GM12878 (cell line): ENCODE measurements around the gene ANKMY1. TPM values are rescaled to one million over a fixed set of nuclear protein-coding genes. Genes with fewer than 3 reads are reported as not detected.

Experiments used
- ATAC-seq: fragments of 200-7000 bp; cut with Tn5 transposase; 3 replicates; pipeline ENCODE4 v1.9.1; 2020; ENCODE audit warnings: mild to moderate bottlenecking, moderate library complexity
- BruUV-seq: library from RNA; stranded (reverse); fragments of 400-500 nt; replicated peaks from 2 replicates; lab custom pipeline; 2021; lab: Mats Ljungman, UMichigan
- CTCF ChIA-PET: fragments of 300-600 bp; sonication (Branson Sonifier 250); formaldehyde crosslinking; extraction: SDS; loops from one replicate; lab custom pipeline; 2021; ENCODE audit warnings: inconsistent platforms; lab: Yijun Ruan, JAX
- POLR2A ChIA-PET: fragments of 350-600 bp; formaldehyde crosslinking; extraction: SDS; loops from one replicate; lab custom pipeline; 2021; ENCODE audit warnings: inconsistent platforms; lab: Charles Lee
- RAD21 ChIA-PET: fragments of 300-600 bp; sonication (Branson Sonifier 250); formaldehyde crosslinking; loops from one replicate; lab custom pipeline; 2023; ENCODE audit warnings: antibody characterized with exemption; ENCODE audit not compliant: unreplicated experiment; lab: Charles Lee
- SMC1A ChIA-PET: fragments of 300-600 bp; sonication (Branson Sonifier 250); formaldehyde crosslinking; loops from one replicate; lab custom pipeline; 2023; ENCODE audit not compliant: unreplicated experiment, uncharacterized antibody; lab: Charles Lee
- DNase-seq: peaks from one replicate; pipeline ENCODE4 v3.0.0-alpha.2; 2011; ENCODE audit warnings: low read depth, low spot score
- FAIRE-seq: peaks from 3 replicates; lab custom pipeline; 2011; peaks lifted over from hg19 to GRCh38; lab: Jason Lieb, UNC
- H2AFZ ChIP-seq: 2 replicates; pipeline ENCODE4 v1.6.0; 2011; ENCODE audit warnings: low read depth, low read length, control low read depth; ENCODE audit not compliant: control insufficient read depth
- H3K27ac ChIP-seq: 2 replicates; pipeline ENCODE4 v1.5.1; 2011; ENCODE audit warnings: control low read depth; ENCODE audit not compliant: control insufficient read depth, insufficient read depth
- H3K27me3 ChIP-seq, 2 experiments: replicated peaks in 1 of 2; 2 replicates each; pipeline versions ENCODE4 v1.6.0 to v1.6.1; 2011; ENCODE audit warnings: low read length in 1 of 2; ENCODE audit not compliant: control insufficient read depth in 2 of 2, insufficient read depth in 2 of 2
- H3K36me3 ChIP-seq, 2 experiments: 2 replicates each; pipeline ENCODE4 v1.5.1; 2011; ENCODE audit warnings: low read length in 1 of 2; ENCODE audit not compliant: control insufficient read depth in 2 of 2, insufficient read depth in 2 of 2
- H3K4me1 ChIP-seq: 2 replicates; pipeline ENCODE4 v1.6.1; 2011; ENCODE audit warnings: mild to moderate bottlenecking, low read length, moderate library complexity, mixed read lengths; ENCODE audit not compliant: control insufficient read depth, insufficient read depth
- H3K4me2 ChIP-seq: 2 replicates; pipeline ENCODE4 v1.6.0; 2011; ENCODE audit warnings: control low read depth; ENCODE audit not compliant: control insufficient read depth, insufficient read depth
- H3K4me3 ChIP-seq: fragments of 200-600 bp; sonication (generic); 2 replicates; pipeline ENCODE4 v1.5.1; 2016
- H3K79me2 ChIP-seq: 2 replicates; pipeline ENCODE4 v1.6.0; 2011; ENCODE audit warnings: low read length; ENCODE audit not compliant: control insufficient read depth, insufficient read depth
- H3K9ac ChIP-seq: 2 replicates; pipeline ENCODE4 v1.8.0; 2011; ENCODE audit warnings: low read length, control low read depth, mixed read lengths; ENCODE audit not compliant: control insufficient read depth, insufficient read depth
- H3K9me3 ChIP-seq: replicated peaks from 3 replicates; pipeline ENCODE4 v1.5.1; 2011; ENCODE audit warnings: mild to moderate bottlenecking, low read length; ENCODE audit not compliant: control insufficient read depth, insufficient read depth
- H4K20me1 ChIP-seq: 2 replicates; pipeline ENCODE4 v1.6.0; 2011; ENCODE audit not compliant: control insufficient read depth, insufficient read depth
- CUX1 ChIP-seq: IDR thresholded peaks from 2 replicates; pipeline ENCODE4 v1.6.1; 2012; ENCODE audit warnings: improper control_type of control experiment, low read depth, low read length; ENCODE audit not compliant: insufficient replicate concordance
- HCFC1 ChIP-seq: fragments of 150-350 bp; IDR thresholded peaks from 2 replicates; pipeline ENCODE4 v1.6.1; 2014; ENCODE audit warnings: low read length
- JUNB ChIP-seq: IDR thresholded peaks from 2 replicates; pipeline ENCODE4 v1.6.1; 2016; ENCODE audit warnings: antibody characterized with exemption, mild to moderate bottlenecking
- NR2C1 ChIP-seq: fragments of 450-650 bp; IDR thresholded peaks from 2 replicates; pipeline ENCODE4 v1.6.1; 2017; ENCODE audit warnings: antibody characterized with exemption, mild to moderate bottlenecking, moderate library complexity
- POLR2A ChIP-seq: IDR thresholded peaks from 2 replicates; pipeline ENCODE4 v1.6.1; 2011; ENCODE audit warnings: low read depth, mild to moderate bottlenecking, low read length
- YBX1 ChIP-seq: fragments of 450-650 bp; IDR thresholded peaks from 2 replicates; pipeline ENCODE4 v1.6.1; 2016; ENCODE audit warnings: antibody characterized with exemption
- WGBS: methylation state at CpG from one replicate; pipeline ENCODE4 v1.1.6; 2016; ENCODE audit warnings: low lambda C conversion rate; ENCODE audit not compliant: insufficient replicate concordance, insufficient coverage; ENCODE audit errors: missing lambda C conversion rate; 5-methylcytosine and 5-hydroxymethylcytosine counted together
- in situ Hi-C: fragments of 300-500 bp; cut with MboI; formaldehyde crosslinking; loops from 9 replicates; pipeline ENCODE4 v1.14.3; 2018; ENCODE audit warnings: mixed read lengths
- intact Hi-C: fragments of 100-400 bp; cut with micrococcal nuclease; formaldehyde crosslinking; loops from one replicate; pipeline ENCODE4 v1.14.2; 2022; ENCODE audit not compliant: unreplicated experiment
- polyA plus RNA-seq, 11 experiments: library from polyadenylated mRNA; depleted of rRNA in 4 of 11; unstranded in 6 of 11; stranded (reverse) in 5 of 11; fragments of >200 nt; fragmentation: Nextera tagmentation in 4 of 11; fragmentation: Illumina TruSeq in 1 of 11; extraction: Ambion mirVana in 4 of 11; extraction: Trizol in 1 of 11; gene quantifications; 1 replicate in 1 of 11; 2 replicates in 10 of 11; pipeline versions ENCODE4 v1.2.1 to v1.2.3, GENCODE V29; 2011 to 2016; ENCODE audit warnings: inconsistent platforms in 2 of 11, missing spikeins in 2 of 11, low read depth in 1 of 11
- total RNA-seq, 4 experiments: library from RNA; depleted of rRNA in 3 of 4; stranded (reverse); fragments of >200 nt in 3 of 4; fragmentation: Illumina TruSeq in 1 of 4; extraction: Trizol in 1 of 4; gene quantifications; 2 replicates each; pipeline versions ENCODE4 v1.2.1 to v1.2.3, GENCODE V29; 2013 to 2021
- TF ChIP-seq, protein P1 (sequence below): IDR thresholded peaks from 2 replicates; pipeline ENCODE4 v1.6.1; 2011; ENCODE audit warnings: borderline replicate concordance, low read depth, mild to moderate bottlenecking, moderate library complexity, mixed read lengths, low read length; ENCODE audit not compliant: insufficient read depth; ENCODE audit errors: extremely low read length

Gene ANKMY1
- total and polyA plus RNA-seq, 10 of the 15 experiments (the other 5 are each of a cell fraction or from before 2014, with no cell fraction given), result 1.1 to 15.3 (median 11.1) TPM

DNA sequence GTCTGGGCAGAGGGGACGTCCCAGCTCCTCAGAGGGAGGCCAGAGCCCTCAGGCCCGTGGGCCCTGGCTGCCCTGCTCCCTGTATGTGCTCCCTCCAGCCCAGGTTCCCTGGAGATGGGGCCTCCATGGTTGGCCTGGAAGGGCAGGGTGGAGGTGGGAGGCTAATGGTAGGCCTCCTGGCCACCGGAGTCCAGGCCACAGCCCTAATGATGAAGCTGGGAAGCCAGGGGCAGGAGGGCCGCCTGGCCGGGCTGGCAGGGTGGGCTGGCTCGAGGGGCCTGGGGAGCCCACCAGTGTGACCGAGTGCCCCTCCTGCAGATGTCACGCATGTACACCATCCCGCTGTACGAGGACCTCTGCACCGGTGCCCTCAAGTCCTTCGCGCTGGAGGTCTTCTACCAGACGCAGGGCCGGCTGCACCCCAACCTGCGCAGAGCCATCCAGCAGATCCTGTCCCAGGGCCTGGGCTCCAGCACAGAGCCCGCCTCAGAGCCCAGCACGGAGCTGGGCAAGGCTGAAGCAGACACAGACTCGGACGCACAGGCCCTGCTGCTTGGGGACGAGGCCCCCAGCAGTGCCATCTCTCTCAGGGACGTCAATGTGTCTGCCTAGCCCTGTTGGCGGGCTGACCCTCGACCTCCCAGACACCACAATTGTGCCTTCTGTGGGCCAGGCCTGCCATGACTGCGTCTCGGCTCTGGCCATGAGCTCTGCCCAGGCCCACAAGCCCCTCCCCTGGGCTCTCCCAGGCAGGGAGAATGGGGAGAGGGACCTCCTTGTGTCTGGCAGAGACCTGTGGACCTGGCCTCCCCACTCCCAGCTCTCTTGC, 19.7 kb upstream of the ANKMY1 start:
- CTCF ChIA-PET, result no interaction called here
- no peak for DNase-seq
- Histone ChIP-seq H3K36me3 (peaks cover 0 to 7% of the 10 kb centered on the region in 2 experiments; a peak in 3 of 4 replicates), H3K9ac (no peak overlapping the region), H3K4me2 (no peak overlapping the region), H3K27ac (no peak overlapping the region), H3K27me3 (no peaks in the 10 kb centered on the region), H4K20me1 (no peaks in the 10 kb centered on the region; the same call in 1 of the 2 replicates), H3K79me2 (peaks cover 5% of the 10 kb centered on the region), H3K4me1 (peaks cover 25% of the 10 kb centered on the region), H2AFZ (no peak overlapping the region), H3K4me3 (no peak overlapping the region), H3K9me3 (no peaks in the 10 kb centered on the region; the same call in 2 of the 3 replicates)
- no peak for FAIRE-seq
- SMC1A ChIA-PET, result no interaction called here
- in situ Hi-C loops, result no loop called here
- POLR2A ChIA-PET, result interaction anchor here (1.3 kb wide), 1 partner anchor 11 kb away, joined by 4 read pairs; no protein-coding TSS in a partner anchor
- no peak for ATAC-seq
- TF ChIP-seq NR2C1 (no peak), POLR2A (peak; percentile 21; the same call in 1 of the 2 replicates)
- WGBS, result 97% methylated on average over 24 of the region's 26 CpGs
- intact Hi-C loops, result no loop called here
- no TSS peak for BruUV-seq
- RAD21 ChIA-PET, result no interaction called here

- Histone ChIP-seq H3K27me3 (no peaks in the 10 kb centered on the region), H3K4me2 (no peak overlapping the region), H3K9ac (no peak overlapping the region), H3K9me3 (no peaks in the 10 kb centered on the region; the same call in 2 of the 3 replicates), H2AFZ (no peak overlapping the region), H3K27ac (no peak overlapping the region), H4K20me1 (no peaks in the 10 kb centered on the region; the same call in 1 of the 2 replicates), H3K36me3 (peaks cover 0 to 7% of the 10 kb centered on the region in 2 experiments; a peak in 3 of 4 replicates), H3K4me3 (no peak overlapping the region), H3K79me2 (peaks cover 2% of the 10 kb centered on the region), H3K4me1 (peaks cover 25% of the 10 kb centered on the region)
- WGBS, result 98% methylated on average over 21 of the region's 32 CpGs
- ChIA-PET RAD21 (no interaction called here), CTCF (no interaction called here), POLR2A (no interaction called here), SMC1A (no interaction called here)
- intact Hi-C loops, result no loop called here
- FAIRE-seq (no peak), ATAC-seq (no peak), DNase-seq (no peak)
- in situ Hi-C loops, result no loop called here
- no TSS peak for BruUV-seq
- TF ChIP-seq YBX1 (no peak), JUNB (no peak), HCFC1 (no peak), CUX1 (no peak)
- TF ChIP-seq, protein P1, sequence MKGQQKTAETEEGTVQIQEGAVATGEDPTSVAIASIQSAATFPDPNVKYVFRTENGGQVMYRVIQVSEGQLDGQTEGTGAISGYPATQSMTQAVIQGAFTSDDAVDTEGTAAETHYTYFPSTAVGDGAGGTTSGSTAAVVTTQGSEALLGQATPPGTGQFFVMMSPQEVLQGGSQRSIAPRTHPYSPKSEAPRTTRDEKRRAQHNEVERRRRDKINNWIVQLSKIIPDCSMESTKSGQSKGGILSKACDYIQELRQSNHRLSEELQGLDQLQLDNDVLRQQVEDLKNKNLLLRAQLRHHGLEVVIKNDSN, result no peak
Measured at GRCh38 chr2:240576436-240577205, 18.8 kb upstream of the ANKMY1 start.
